ENCODE measurements around the gene SF3B1.
"Not testable (repeated sequence)": the region's sequence is repeated elsewhere in the genome, so short reads cannot be mapped to it uniquely, and the experiment has no call there.

The SF3B1 gene

GRCh38 chr2:197434541-197435513, at the start of gene SF3B1:
TSS of gene SF3B1 (minus strand) at chr2:197435028. CDS start at chr2:197434999, 29 bp downstream.
- peak; percentile 100 for DNase-seq

- DNase-seq = not testable (repeated sequence)
These were observed 49.4 kb upstream of the SF3B1 start for GRCh38 chr2:197484248-197484647.

GRCh38 chr2:197480165-197481036, 45.6 kb upstream of the SF3B1 start:
- no peak for DNase-seq

GRCh38 chr2:197477797-197478196, 43.0 kb upstream of the SF3B1 start:
- DNase-seq = no peak

GRCh38 chr2:197472166-197472565, 37.3 kb upstream of the SF3B1 start:
- peak; percentile 51 for DNase-seq

GRCh38 chr2:197464175-197464574, 29.3 kb upstream of the SF3B1 start:
- no peak for DNase-seq

- DNase-seq = no peak
These were observed 26.2 kb upstream of the SF3B1 start for GRCh38 chr2:197461057-197461456.

- no peak for DNase-seq
These were observed 25.8 kb upstream of the SF3B1 start for GRCh38 chr2:197460649-197461048.

- no peak for DNase-seq
These were observed 20.6 kb upstream of the SF3B1 start for GRCh38 chr2:197455428-197455827.

- no peak for DNase-seq
These were observed 20.1 kb upstream of the SF3B1 start for GRCh38 chr2:197454923-197455322.

- no peak for DNase-seq
These were observed 19.1 kb upstream of the SF3B1 start for GRCh38 chr2:197453914-197454398.

- peak; percentile 100 for DNase-seq
These were observed 18.5 kb upstream of the SF3B1 start, which contains the start of gene COQ10B for GRCh38 chr2:197453123-197453913. TSS of gene COQ10B (plus strand) at chr2:197453552. CDS start at chr2:197453561, 9 bp downstream.

- DNase-seq = no peak
These were observed 17.9 kb upstream of the SF3B1 start for GRCh38 chr2:197452754-197453122.

GRCh38 chr2:197450935-197451358, 16.1 kb upstream of the SF3B1 start:
- not testable (repeated sequence) for DNase-seq

- no peak for DNase-seq
These were observed 15.6 kb upstream of the SF3B1 start for GRCh38 chr2:197450465-197450864.

- no peak for DNase-seq
These were observed 12.0 kb upstream of the SF3B1 start for GRCh38 chr2:197446844-197447243.

- DNase-seq = no peak
These were observed 10.9 kb upstream of the SF3B1 start for GRCh38 chr2:197445746-197446145.

GRCh38 chr2:197442857-197443256, 8.0 kb upstream of the SF3B1 start:
- DNase-seq = peak; percentile 60

GRCh38 chr2:197437380-197437779, 2.6 kb upstream of the SF3B1 start:
- no peak for DNase-seq

GRCh38 chr2:197435598-197436420, 981 bp upstream of the SF3B1 start:
- DNase-seq = no peak

- DNase-seq = peak; percentile 16
These were observed 919 bp downstream of the SF3B1 start for GRCh38 chr2:197433780-197434438.
